Spleen (tissue), 11 donors: ENCODE results near the gene RPP25. TPM values are rescaled to one million over a fixed set of nuclear protein-coding genes. Genes with fewer than 3 reads are reported as not detected.

Experiments used
- DNase-seq: peaks from one replicate; pipeline ENCODE4 v3.0.0-alpha.2; 2020
- H3K27ac ChIP-seq, 8 donors: fragments of 200-600 bp; sonication (generic) in 7 of 8; 1 replicate in 4 of 8; 2 replicates in 4 of 8; pipeline versions ENCODE4 v1.5.0 to v1.8.0; 2016 to 2021; ENCODE audit warnings: inconsistent platforms in 4 of 8, mild to moderate bottlenecking in 4 of 8, moderate library complexity in 1 of 8
- H3K27me3 ChIP-seq, 7 donors: fragments of 200-600 bp; sonication (generic) in 6 of 7; replicated peaks in 1 of 7; 1 replicate in 4 of 7; 2 replicates in 3 of 7; pipeline versions ENCODE4 v1.5.0 to v1.8.0; 2016 to 2021; ENCODE audit warnings: inconsistent platforms in 3 of 7, mild to moderate bottlenecking in 1 of 7
- H3K36me3 ChIP-seq, 6 donors: fragments of 200-600 bp; sonication (generic) in 5 of 6; 1 replicate in 4 of 6; 2 replicates in 2 of 6; pipeline versions ENCODE4 v1.5.0 to v1.8.0; 2016 to 2021; ENCODE audit warnings: inconsistent platforms in 2 of 6
- H3K4me1 ChIP-seq, 6 donors: fragments of 200-600 bp; sonication (generic) in 5 of 6; 1 replicate in 3 of 6; 2 replicates in 3 of 6; pipeline versions ENCODE4 v1.5.0 to v1.8.0; 2016 to 2021; ENCODE audit warnings: inconsistent platforms in 3 of 6
- H3K4me3 ChIP-seq, 8 donors: fragments of 200-600 bp; sonication (generic) in 7 of 8; 1 replicate in 4 of 8; 2 replicates in 4 of 8; pipeline versions ENCODE4 v1.5.0 to v1.8.0; 2016 to 2021; ENCODE audit warnings: inconsistent platforms in 4 of 8, mild to moderate bottlenecking in 4 of 8, moderate library complexity in 2 of 8
- H3K9me3 ChIP-seq, 8 donors: fragments of 200-600 bp; sonication (generic) in 7 of 8; 1 replicate in 4 of 8; 2 replicates in 4 of 8; pipeline versions ENCODE4 v1.5.0 to v1.8.0; 2016 to 2021; ENCODE audit warnings: inconsistent platforms in 4 of 8
- POLR2A ChIP-seq, 3 donors: fragments of 450-650 bp; IDR thresholded peaks; one replicate each; pipeline ENCODE4 v1.5.1; 2017; ENCODE audit warnings: antibody characterized with exemption in 3 of 3, mild to moderate bottlenecking in 1 of 3
- POLR2AphosphoS5 ChIP-seq, 3 donors: sonication (generic); formaldehyde crosslinking; IDR thresholded peaks; one replicate each; pipeline ENCODE4 v1.5.1; 2017; ENCODE audit warnings: antibody characterized with exemption in 3 of 3
- WGBS, 5 donors: extraction: QIAGEN DNeasy Blood & Tissue Kit in 3 of 5; methylation state at CpG; one replicate each; pipeline versions ENCODE4 v1.1.5 to v1.1.7; 2013 to 2018; 5-methylcytosine and 5-hydroxymethylcytosine counted together
- intact Hi-C: fragments of 100-400 bp; cut with DNase I; formaldehyde crosslinking; loops from one replicate; pipeline ENCODE4 v1.15.0; 2023; ENCODE audit warnings: low total_unique reads
- polyA plus RNA-seq, 3 donors: library from polyadenylated mRNA; stranded (reverse); fragments of 200-250 nt; gene quantifications; one replicate each; pipeline ENCODE4 v1.2.1, GENCODE V29; 2013
- total RNA-seq, 7 donors: library from RNA; depleted of rRNA in 3 of 7; stranded (reverse); fragments of >200 nt in 3 of 7; fragmentation: NEBNext Ultra II Directional in 4 of 7; extraction: Animal tissue kit (Norgen Biotek cat#: 25700) in 4 of 7; gene quantifications; one replicate each; pipeline versions ENCODE4 v1.1.0 to v1.2.1, GENCODE V29; 2016 to 2021
- TF ChIP-seq, protein P1 (sequence below), 11 experiments: fragments of 200-600 bp in 7 of 11; fragments of 450-650 bp in 4 of 11; sonication (generic) in 4 of 11; IDR thresholded peaks in 8 of 11; conservative IDR thresholded peaks in 3 of 11; 1 replicate in 7 of 11; 2 replicates in 4 of 11; pipeline versions ENCODE4 v1.4.0 to v1.8.0; 2016 to 2021; ENCODE audit warnings: antibody characterized with exemption in 11 of 11, inconsistent platforms in 4 of 11, mild to moderate bottlenecking in 1 of 11
- donor health status: healthy with polysubstance abuse.
- donor health status: DM: no; HTN: no; CAD: no; lungs with moderate emphysema.
- donor health status: DM: no; HTN: no; CAD: no.
- donor health status: Bipolar disorder and iron deficiency.
- donor health status: healthy.
- donor health status: DM: no; HTN: no; CAD: no.
- donor health status: DM: yes; HTN: yes; CAD: no.

The RPP25 gene
- total and polyA plus RNA-seq, 10 donors: 4.6 to 18.9 (median 12.2) TPM

DNA sequence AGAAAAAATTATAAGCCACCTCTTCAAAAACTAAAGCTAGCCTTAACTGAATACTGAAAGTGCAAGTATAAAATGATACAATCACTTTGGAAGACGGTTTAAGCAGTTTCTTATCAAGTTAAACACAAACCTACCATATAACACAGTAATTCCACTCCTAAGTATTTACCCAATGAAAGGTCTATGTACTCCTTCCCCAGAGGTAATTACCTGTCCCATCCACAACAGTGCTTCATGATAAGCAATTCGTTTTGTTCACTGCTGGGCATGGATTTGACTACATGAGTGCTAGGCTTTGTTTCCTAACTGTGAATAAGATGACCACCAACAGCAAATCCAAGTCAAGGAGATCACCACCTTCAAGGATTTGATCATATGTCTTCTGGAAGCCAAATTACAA, 23.0 kb downstream of the RPP25 start:
- 58 to 72% (median 66%) methylated on average over 2 of the region's 2 CpGs for WGBS, 5 donors
- Histone ChIP-seq H3K27me3 (no peaks in the 10 kb centered on the region), H3K36me3 (peaks cover 0 to 42% (median 19%) of the 10 kb centered on the region in 6 donors), H3K4me3 (no peak overlapping the region), H3K27ac (no peak overlapping the region), H3K9me3 (no peaks in the 10 kb centered on the region), H3K4me1 (peaks cover 25 to 62% (median 44%) of the 10 kb centered on the region in 6 donors)
- no peak for DNase-seq
- TF ChIP-seq POLR2A (IDR thresholded peaks at IDR 0.05) (no peak), POLR2AphosphoS5 (IDR thresholded peaks at IDR 0.05) (no peak)
- TF ChIP-seq, protein P1, sequence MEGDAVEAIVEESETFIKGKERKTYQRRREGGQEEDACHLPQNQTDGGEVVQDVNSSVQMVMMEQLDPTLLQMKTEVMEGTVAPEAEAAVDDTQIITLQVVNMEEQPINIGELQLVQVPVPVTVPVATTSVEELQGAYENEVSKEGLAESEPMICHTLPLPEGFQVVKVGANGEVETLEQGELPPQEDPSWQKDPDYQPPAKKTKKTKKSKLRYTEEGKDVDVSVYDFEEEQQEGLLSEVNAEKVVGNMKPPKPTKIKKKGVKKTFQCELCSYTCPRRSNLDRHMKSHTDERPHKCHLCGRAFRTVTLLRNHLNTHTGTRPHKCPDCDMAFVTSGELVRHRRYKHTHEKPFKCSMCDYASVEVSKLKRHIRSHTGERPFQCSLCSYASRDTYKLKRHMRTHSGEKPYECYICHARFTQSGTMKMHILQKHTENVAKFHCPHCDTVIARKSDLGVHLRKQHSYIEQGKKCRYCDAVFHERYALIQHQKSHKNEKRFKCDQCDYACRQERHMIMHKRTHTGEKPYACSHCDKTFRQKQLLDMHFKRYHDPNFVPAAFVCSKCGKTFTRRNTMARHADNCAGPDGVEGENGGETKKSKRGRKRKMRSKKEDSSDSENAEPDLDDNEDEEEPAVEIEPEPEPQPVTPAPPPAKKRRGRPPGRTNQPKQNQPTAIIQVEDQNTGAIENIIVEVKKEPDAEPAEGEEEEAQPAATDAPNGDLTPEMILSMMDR (IDR thresholded peaks at IDR 0.05 in 8 of 11, conservative IDR thresholded peaks at IDR 0.05 in 3 of 11): no peak
- intact Hi-C loops: no loop called here

DNA sequence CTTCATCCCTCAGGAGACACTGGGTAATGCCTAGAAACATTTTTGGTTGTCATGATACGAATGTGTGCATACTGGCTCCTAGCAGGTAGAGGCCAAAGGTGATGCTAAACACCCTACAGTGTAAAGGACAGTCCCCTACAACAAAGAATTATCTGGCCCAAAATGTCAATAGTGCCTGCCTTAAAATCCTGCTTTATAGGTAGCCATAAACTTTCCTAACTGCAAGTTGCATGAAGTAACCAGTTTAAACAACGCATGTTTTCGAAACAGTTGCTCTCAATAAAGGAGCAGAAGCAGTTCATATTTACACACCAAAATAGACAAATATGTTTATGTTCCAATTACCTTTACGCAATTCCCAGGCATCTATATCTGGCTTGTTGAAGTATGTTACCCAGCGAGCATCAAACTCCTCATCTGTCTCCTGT, 27.8 kb downstream of the RPP25 start:
- Histone ChIP-seq H3K36me3 (peaks cover 0 to 81% (median 63%) of the 10 kb centered on the region in 6 donors), H3K4me1 (peaks cover 0 to 22% (median 9%) of the 10 kb centered on the region in 6 donors), H3K27ac (no peak overlapping the region), H3K9me3 (no peaks in the 10 kb centered on the region), H3K4me3 (no peak overlapping the region), H3K27me3 (no peaks in the 10 kb centered on the region)
- intact Hi-C loops: no loop called here
- 92 to 96% (median 94%) methylated on average over 5 of the region's 5 CpGs for WGBS, 5 donors
- no peak for TF ChIP-seq POLR2AphosphoS5 (IDR thresholded peaks at IDR 0.05)
- no peak for DNase-seq

DNA sequence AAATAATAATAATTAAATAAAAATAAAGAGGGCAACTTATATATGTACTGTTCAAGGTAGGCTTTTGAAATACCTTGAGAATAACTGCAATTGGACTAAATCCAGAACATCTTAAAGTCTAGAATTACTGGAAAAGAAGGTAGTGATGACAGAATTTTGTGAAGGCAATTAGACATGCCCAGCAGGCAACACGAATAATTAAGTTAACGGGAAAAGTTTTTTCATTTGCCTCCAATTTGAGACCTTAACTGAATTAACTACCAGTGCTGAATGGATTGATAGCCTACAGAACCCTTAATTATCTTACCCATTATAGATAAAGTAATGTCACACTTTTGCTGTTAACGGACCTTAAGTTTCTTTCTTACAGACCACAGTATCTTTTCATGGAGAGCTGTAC, 32.0 kb downstream of the RPP25 start:
- H3K36me3 ChIP-seq: peaks cover 6 to 100% (median 94%) of the 10 kb centered on the region in 6 donors
- H3K27me3 ChIP-seq: no peaks in the 10 kb centered on the region
- no peaks in the 10 kb centered on the region for H3K9me3 ChIP-seq
- H3K4me1 ChIP-seq: no peaks in the 10 kb centered on the region
- TF ChIP-seq POLR2A (IDR thresholded peaks at IDR 0.05) (no peak), POLR2AphosphoS5 (IDR thresholded peaks at IDR 0.05) (no peak)
- TF ChIP-seq, protein P1 (IDR thresholded peaks at IDR 0.05 in 8 of 11, conservative IDR thresholded peaks at IDR 0.05 in 3 of 11): no peak
- intact Hi-C loops: no loop called here
- no peak overlapping the region for H3K4me3 ChIP-seq
- no peak for DNase-seq
- H3K27ac ChIP-seq: no peak overlapping the region
- 90 to 96% (median 93%) methylated on average over 3 of the region's 3 CpGs for WGBS, 5 donors

DNA sequence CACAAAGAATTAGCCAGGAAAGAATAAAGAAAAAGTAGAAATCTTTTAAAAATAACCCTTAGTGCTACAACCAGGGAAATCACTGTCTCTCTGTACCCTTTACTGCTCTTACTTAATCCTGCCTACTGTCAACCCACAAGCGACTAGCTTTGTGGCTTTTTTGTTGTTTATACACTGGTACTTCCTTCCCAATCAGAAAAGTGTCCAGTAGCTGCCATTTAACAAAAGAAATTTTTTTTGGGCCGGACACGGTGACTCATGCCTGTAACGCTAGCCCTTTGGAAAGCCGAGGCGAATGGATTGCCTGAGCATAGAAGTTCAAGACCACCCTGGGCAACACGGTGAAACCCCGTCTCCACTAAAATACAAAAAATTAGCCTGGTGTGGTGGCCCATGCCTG, 36.1 kb downstream of the RPP25 start:
- DNase-seq: no peak

More for the DNA sequence above, 36.1 kb downstream of the RPP25 start:
- Histone ChIP-seq H3K36me3 (peaks cover 6 to 100% (median 94%) of the 10 kb centered on the region in 6 donors), H3K4me3 (no peak overlapping the region), H3K9me3 (no peaks in the 10 kb centered on the region), H3K4me1 (no peaks in the 10 kb centered on the region), H3K27ac (no peak overlapping the region), H3K27me3 (no peaks in the 10 kb centered on the region)
- TF ChIP-seq, protein P1 (IDR thresholded peaks at IDR 0.05 in 8 of 11, conservative IDR thresholded peaks at IDR 0.05 in 3 of 11): no peak
- TF ChIP-seq POLR2A (IDR thresholded peaks at IDR 0.05) (no peak), POLR2AphosphoS5 (IDR thresholded peaks at IDR 0.05) (no peak)
- 58 to 82% (median 71%) methylated on average over 8 of the region's 8 CpGs for WGBS, 5 donors
- intact Hi-C loops: no loop called here
